Ovary (tissue), 9 donors: ENCODE measurements around the gene TXNRD2. TPM values are rescaled to one million over a fixed set of nuclear protein-coding genes. Genes with fewer than 3 reads are reported as not detected.
A peak's percentile ranks its signal among the peaks of the same experiment; 100 is the strongest.

ENCODE experiments used
- DNase-seq, 5 donors: peaks; one replicate each; pipeline ENCODE4 v3.0.0-alpha.2; 2019 to 2020
- H3K27ac ChIP-seq, 2 donors: fragments of 200-600 bp; one replicate each; pipeline versions ENCODE4 v1.5.1 to v1.8.0; 2019 to 2022
- H3K27me3 ChIP-seq: fragments of 200-600 bp; one replicate; pipeline ENCODE4 v1.8.0; 2022
- H3K36me3 ChIP-seq: fragments of 200-600 bp; sonication (generic); one replicate; pipeline ENCODE4 v1.5.1; 2019
- H3K4me1 ChIP-seq: one replicate; pipeline ENCODE4 v1.8.1; 2013; ENCODE audit warnings: mild to moderate bottlenecking, moderate library complexity; ENCODE audit not compliant: insufficient read depth
- H3K4me3 ChIP-seq: fragments of 200-600 bp; sonication (generic); one replicate; pipeline ENCODE4 v1.5.1; 2017
- H3K9me3 ChIP-seq, 2 donors: fragments of 200-600 bp in 1 of 2; sonication (generic) in 1 of 2; one replicate each; pipeline versions ENCODE4 v1.5.1 to v1.8.1; 2013 to 2019; ENCODE audit warnings: mild to moderate bottlenecking in 1 of 2, moderate library complexity in 1 of 2
- EP300 ChIP-seq: sonication (generic); formaldehyde crosslinking; IDR thresholded peaks from one replicate; pipeline ENCODE4 v1.6.1; 2017; ENCODE audit warnings: antibody characterized with exemption
- POLR2A ChIP-seq: fragments of 450-650 bp; IDR thresholded peaks from one replicate; pipeline ENCODE4 v1.6.1; 2017; ENCODE audit warnings: antibody characterized with exemption, mild to moderate bottlenecking, moderate library complexity
- WGBS, 3 donors: extraction: QIAGEN DNeasy Blood & Tissue Kit in 1 of 3; methylation state at CpG; one replicate each; pipeline versions ENCODE4 v1.1.5 to v1.1.7; 2013 to 2017; 5-methylcytosine and 5-hydroxymethylcytosine counted together
- intact Hi-C, 4 donors: fragments of 100-400 bp; cut with DNase I; formaldehyde crosslinking; loops; one replicate each; pipeline versions ENCODE4 v1.11.0 to v1.15.1; 2022 to 2023
- polyA plus RNA-seq, 2 donors: library from polyadenylated mRNA; stranded (reverse); fragments of 200-250 nt in 1 of 2; fragments of 350-450 nt in 1 of 2; fragmentation: Illumina TruSeq in 1 of 2; extraction: RNeasy Lipid Tissue Mini Kit (QIAGEN cat#74804) in 1 of 2; gene quantifications; one replicate each; pipeline ENCODE4 v1.2.3, GENCODE V29; 2013 to 2014
- total RNA-seq, 7 donors: library from RNA; depleted of rRNA in 2 of 7; stranded (reverse); fragments of >200 nt in 2 of 7; fragmentation: NEBNext Ultra II Directional in 3 of 7; extraction: Animal tissue kit (Norgen Biotek cat#: 25700) in 3 of 7; gene quantifications; one replicate each; pipeline versions ENCODE4 v1.1.0 to v1.2.4, GENCODE V29; 2016 to 2023
- TF ChIP-seq, protein P1 (sequence below), 3 donors: fragments of 450-650 bp in 2 of 3; fragments of 200-600 bp in 1 of 3; IDR thresholded peaks; one replicate each; pipeline versions ENCODE4 v1.5.1 to v1.8.0; 2016 to 2022; ENCODE audit warnings: antibody characterized with exemption in 3 of 3, mild to moderate bottlenecking in 1 of 3
- donor health status: DM: no; HTN: no; CAD: no; lungs with moderate emphysema.
- donor health status: DM: no; HTN: no; CAD: no.
- donor health status: Bipolar disorder and iron deficiency.
- donor health status: DM: yes; HTN: yes; CAD: no.
- donor health status: DM: no; HTN: no; CAD: no.
- donor health status: DM: yes; HTN: yes; CAD: no.

TXNRD2 gene
- total and polyA plus RNA-seq, 9 donors = 21.3 to 37.8 (median 26.9) TPM

GRCh38 chr22:19875061-19875530 is 66.5 kb downstream of the TXNRD2 start:
- H3K4me3 ChIP-seq = no peak overlapping the region
- no peak overlapping the region for H3K27ac ChIP-seq
- TF ChIP-seq POLR2A (no peak), EP300 (no peak)
- TF ChIP-seq, protein P1, sequence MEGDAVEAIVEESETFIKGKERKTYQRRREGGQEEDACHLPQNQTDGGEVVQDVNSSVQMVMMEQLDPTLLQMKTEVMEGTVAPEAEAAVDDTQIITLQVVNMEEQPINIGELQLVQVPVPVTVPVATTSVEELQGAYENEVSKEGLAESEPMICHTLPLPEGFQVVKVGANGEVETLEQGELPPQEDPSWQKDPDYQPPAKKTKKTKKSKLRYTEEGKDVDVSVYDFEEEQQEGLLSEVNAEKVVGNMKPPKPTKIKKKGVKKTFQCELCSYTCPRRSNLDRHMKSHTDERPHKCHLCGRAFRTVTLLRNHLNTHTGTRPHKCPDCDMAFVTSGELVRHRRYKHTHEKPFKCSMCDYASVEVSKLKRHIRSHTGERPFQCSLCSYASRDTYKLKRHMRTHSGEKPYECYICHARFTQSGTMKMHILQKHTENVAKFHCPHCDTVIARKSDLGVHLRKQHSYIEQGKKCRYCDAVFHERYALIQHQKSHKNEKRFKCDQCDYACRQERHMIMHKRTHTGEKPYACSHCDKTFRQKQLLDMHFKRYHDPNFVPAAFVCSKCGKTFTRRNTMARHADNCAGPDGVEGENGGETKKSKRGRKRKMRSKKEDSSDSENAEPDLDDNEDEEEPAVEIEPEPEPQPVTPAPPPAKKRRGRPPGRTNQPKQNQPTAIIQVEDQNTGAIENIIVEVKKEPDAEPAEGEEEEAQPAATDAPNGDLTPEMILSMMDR (IDR thresholded peaks at IDR 0.05) = no peak
- WGBS, 3 donors = 88 to 92% (median 88%) methylated on average over 12 of the region's 12 CpGs
- peaks cover 3% of the 10 kb centered on the region for H3K4me1 ChIP-seq
- DNase-seq = peak in 4 of 5 donors; percentile 13 to 34 (median 16)
- no peaks in the 10 kb centered on the region for H3K9me3 ChIP-seq
- no peaks in the 10 kb centered on the region for H3K36me3 ChIP-seq
- intact Hi-C loops = no loop called here
- H3K27me3 ChIP-seq = no peaks in the 10 kb centered on the region

DNA sequence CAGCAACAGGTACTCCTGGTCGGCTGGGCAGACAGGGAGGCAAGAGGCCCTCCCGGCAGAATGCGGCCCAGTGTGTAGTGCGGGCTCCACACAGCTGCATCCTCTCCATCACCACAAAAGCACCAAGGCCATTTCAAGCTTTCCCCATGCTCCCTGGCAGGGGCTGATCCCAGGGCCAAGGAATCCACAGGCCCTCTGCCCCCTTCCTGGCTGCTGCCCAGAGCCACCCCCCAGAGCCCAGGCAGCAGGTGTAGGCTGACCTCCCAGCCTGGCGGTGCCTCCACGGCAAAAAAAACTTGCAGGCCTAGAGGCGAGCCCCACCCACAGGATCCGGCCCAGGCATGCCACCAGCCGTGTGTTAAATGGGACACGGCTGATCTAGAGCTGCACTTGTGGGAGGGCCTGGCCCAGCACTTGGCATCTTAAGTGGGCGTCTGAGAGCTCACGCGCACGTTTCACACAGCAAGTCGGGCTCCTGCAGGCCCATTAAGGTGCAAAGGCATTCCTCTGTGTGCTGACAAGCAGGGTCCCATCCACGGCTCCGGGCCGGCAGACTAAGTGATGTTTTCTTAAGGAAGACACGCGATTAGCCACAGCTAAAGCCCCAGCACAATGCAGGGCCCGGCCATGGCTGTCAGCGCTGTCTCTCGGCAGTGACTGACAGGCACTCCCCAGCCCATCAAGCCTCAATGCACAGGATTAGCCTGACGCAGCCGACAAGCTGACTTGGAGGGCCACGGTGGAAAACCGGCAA is 67.1 kb downstream of the TXNRD2 start:
- peak in 3 of 5 donors; percentile 21 to 46 (median 23) for DNase-seq
- Histone ChIP-seq H3K27ac (no peak overlapping the region), H3K9me3 (no peaks in the 10 kb centered on the region), H3K4me3 (no peak overlapping the region), H3K4me1 (peaks cover 3% of the 10 kb centered on the region), H3K36me3 (no peaks in the 10 kb centered on the region), H3K27me3 (no peaks in the 10 kb centered on the region)
- WGBS, 3 donors = 58 to 74% (median 61%) methylated on average over 27 of the region's 27 CpGs
- TF ChIP-seq POLR2A (no peak), EP300 (no peak)
- TF ChIP-seq, protein P1 (IDR thresholded peaks at IDR 0.05) = no peak
- intact Hi-C loops = no loop called here

DNA sequence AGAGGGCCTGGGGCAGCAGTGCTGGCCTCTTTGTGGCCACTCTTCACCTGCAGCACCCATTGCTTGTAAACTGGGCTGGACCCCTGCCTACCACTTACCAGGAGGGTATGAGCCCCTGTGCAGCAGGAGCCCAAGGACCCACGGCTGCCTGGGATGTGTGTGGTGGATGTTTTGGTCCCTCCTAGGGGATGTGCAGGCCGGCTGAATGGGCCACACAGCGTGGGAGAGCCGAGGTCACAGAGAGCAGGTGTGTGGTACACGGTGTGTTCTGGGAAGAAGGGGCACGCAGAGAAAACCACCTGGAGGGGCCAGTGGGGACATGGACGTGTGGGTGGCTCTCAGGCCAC is 67.7 kb downstream of the TXNRD2 start:
- no peak for TF ChIP-seq POLR2A
- TF ChIP-seq EP300 = no peak
- TF ChIP-seq, protein P1 (IDR thresholded peaks at IDR 0.05) = no peak
- no peaks in the 10 kb centered on the region for H3K9me3 ChIP-seq
- no peak overlapping the region for H3K4me3 ChIP-seq
- intact Hi-C loops = no loop called here
- WGBS, 3 donors = 62 to 76% (median 66%) methylated on average over 7 of the region's 7 CpGs
- H3K27me3 ChIP-seq = no peaks in the 10 kb centered on the region
- H3K27ac ChIP-seq = no peak overlapping the region
- no peaks in the 10 kb centered on the region for H3K36me3 ChIP-seq
- H3K4me1 ChIP-seq = peaks cover 3% of the 10 kb centered on the region
- peak; percentile 3 to 32 (median 18) for DNase-seq

DNA sequence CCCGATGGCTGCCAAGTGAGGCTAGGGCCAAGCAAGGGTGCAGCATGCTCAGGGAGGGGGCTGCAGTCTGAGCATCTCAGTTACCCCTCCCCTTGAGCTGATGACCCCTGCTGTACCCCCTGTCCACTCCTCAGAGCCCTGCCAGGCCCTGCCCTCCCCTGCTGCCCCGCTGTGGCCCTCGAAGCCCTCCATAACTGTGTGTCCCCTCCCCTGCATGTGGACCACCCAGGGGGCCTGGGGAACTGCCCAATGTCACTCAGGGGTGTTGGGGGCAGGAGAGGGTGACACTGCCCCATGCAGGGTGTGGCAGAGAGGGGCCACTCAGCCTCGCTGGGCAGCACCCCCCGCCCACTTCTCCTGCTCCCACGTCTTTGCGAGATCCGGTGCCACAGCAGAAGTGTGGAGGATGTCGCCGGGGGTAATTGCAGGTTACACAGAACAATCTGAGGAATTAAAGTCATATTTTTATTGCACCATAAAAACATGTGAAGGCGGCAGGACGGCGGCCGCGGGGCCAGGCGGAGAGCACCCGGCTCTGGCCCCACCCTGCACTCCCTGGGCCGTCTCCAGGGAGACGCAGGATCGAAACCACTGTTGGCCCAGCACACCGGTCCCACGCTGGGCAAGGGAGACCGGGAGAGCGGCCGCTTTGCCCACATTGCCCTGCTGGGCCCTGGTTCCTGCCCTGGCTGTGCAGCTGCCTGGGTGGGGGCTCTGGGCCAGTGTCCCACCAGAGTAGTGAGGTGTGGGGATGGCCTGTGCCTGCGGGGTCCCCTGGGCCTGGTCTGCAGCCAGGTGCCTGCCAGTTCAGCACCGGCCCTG is 68.3 kb downstream of the TXNRD2 start:
- TF ChIP-seq EP300 (no peak), POLR2A (no peak)
- TF ChIP-seq, protein P1 (IDR thresholded peaks at IDR 0.05) = no peak
- Histone ChIP-seq H3K4me3 (no peak overlapping the region), H3K36me3 (no peaks in the 10 kb centered on the region), H3K4me1 (peaks cover 3% of the 10 kb centered on the region), H3K27ac (no peak overlapping the region), H3K27me3 (no peaks in the 10 kb centered on the region), H3K9me3 (no peaks in the 10 kb centered on the region)
- intact Hi-C loops = no loop called here
- 65 to 78% (median 77%) methylated on average over 27 of the region's 27 CpGs for WGBS, 3 donors
- peak; percentile 8 to 32 (median 17) for DNase-seq
